Left lung (tissue), 10 donors: ENCODE data around the gene RBL2. TPM values are rescaled to one million over a fixed set of nuclear protein-coding genes. Genes with fewer than 3 reads are reported as not detected.
A peak's percentile ranks its signal among the peaks of the same experiment; 100 is the strongest.
"Not testable (repeated sequence)": the region's sequence is repeated elsewhere in the genome, so short reads cannot be mapped to it uniquely, and the experiment has no call there.

Source experiments
- ATAC-seq: fragments of 200-7000 bp; cut with Tn5 transposase; one replicate; pipeline ENCODE4 v1.9.1; 2020; ENCODE audit warnings: moderate library complexity
- DNase-seq, 4 donors: peaks; one replicate each; pipeline ENCODE4 v3.0.0-alpha.2; 2013 to 2020
- H3K27ac ChIP-seq, 2 donors: fragments of 200-600 bp; sonication (generic) in 1 of 2; one replicate each; pipeline versions ENCODE4 v1.5.0 to v1.8.0; 2020 to 2021
- H3K27me3 ChIP-seq, 2 donors: fragments of 200-600 bp; sonication (generic) in 1 of 2; one replicate each; pipeline versions ENCODE4 v1.5.0 to v1.8.0; 2020 to 2021
- H3K36me3 ChIP-seq, 2 donors: fragments of 200-600 bp; sonication (generic) in 1 of 2; one replicate each; pipeline versions ENCODE4 v1.5.0 to v1.8.0; 2020 to 2021
- H3K4me1 ChIP-seq, 2 donors: fragments of 200-600 bp; one replicate each; pipeline ENCODE4 v1.8.0; 2021
- H3K4me3 ChIP-seq, 2 donors: fragments of 200-600 bp; sonication (generic) in 1 of 2; one replicate each; pipeline versions ENCODE4 v1.5.0 to v1.8.0; 2020 to 2021; ENCODE audit warnings: mild to moderate bottlenecking in 1 of 2
- H3K9me3 ChIP-seq, 2 donors: fragments of 200-600 bp; sonication (generic) in 1 of 2; one replicate each; pipeline versions ENCODE4 v1.5.0 to v1.8.0; 2020 to 2021
- CTCF ChIP-seq, 2 donors: fragments of 200-600 bp; sonication (generic) in 1 of 2; IDR thresholded peaks; one replicate each; pipeline versions ENCODE4 v1.5.0 to v1.8.0; 2021; ENCODE audit warnings: antibody characterized with exemption in 2 of 2
- intact Hi-C, 2 donors: fragments of 100-400 bp; cut with DNase I; formaldehyde crosslinking; loops; one replicate each; pipeline versions ENCODE4 v1.11.2 to v1.14.2; 2022
- polyA plus RNA-seq, 6 donors: library from polyadenylated mRNA; unstranded; fragments of 120-200 nt; gene quantifications; one replicate each; pipeline ENCODE4 v1.2.1, GENCODE V29; 2013; ENCODE audit not compliant: insufficient read length in 6 of 6
- total RNA-seq, 2 donors: library from RNA; stranded (reverse); fragmentation: NEBNext Ultra II Directional; extraction: Animal tissue kit (Norgen Biotek cat#: 25700); gene quantifications; one replicate each; pipeline ENCODE4 v1.2.1, GENCODE V29; 2021
- donor health status: DM: no; HTN: yes; CAD: no.
- donor health status: DM: no; HTN: no; CAD: no.

The RBL2 gene
- total and polyA plus RNA-seq, 8 donors: 62.1 to 121 (median 93.3) TPM

DNA sequence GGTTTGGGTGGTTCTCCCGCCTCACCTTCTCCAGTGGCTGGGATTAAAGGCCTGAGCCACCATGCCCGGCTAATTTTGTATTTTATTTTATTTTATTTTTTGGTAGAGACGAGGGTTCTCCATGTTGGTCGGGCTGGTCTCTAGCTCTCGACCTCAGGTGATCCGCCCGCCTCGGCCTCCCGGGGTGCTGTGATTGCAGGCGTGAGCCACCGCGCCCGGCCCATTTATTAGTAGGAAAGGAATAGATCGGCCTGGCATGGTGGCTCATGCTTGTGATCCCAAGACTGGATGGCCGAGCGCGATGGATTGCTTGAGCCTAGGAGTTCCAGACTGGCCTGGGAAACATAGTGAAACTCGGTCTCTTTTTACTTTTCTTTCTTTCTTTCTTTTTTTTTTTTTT, 20.4 kb upstream of the RBL2 start:
- H3K4me3 ChIP-seq: no peak overlapping the region
- intact Hi-C loops: no loop called here
- no peak for ATAC-seq
- H3K27me3 ChIP-seq: no peaks in the 10 kb centered on the region
- peak in 1 of 4 donors; percentile 75 for DNase-seq
- H3K27ac ChIP-seq: no peak overlapping the region
- peaks cover 0 to 3% of the 10 kb centered on the region in 2 donors for H3K4me1 ChIP-seq
- H3K36me3 ChIP-seq: no peaks in the 10 kb centered on the region
- no peaks in the 10 kb centered on the region for H3K9me3 ChIP-seq
- no peak for TF ChIP-seq CTCF (IDR thresholded peaks at IDR 0.05)

GRCh38 chr16:53414381-53414780, 19.9 kb upstream of the RBL2 start:
- H3K4me1 ChIP-seq: peaks cover 0 to 3% of the 10 kb centered on the region in 2 donors
- H3K27ac ChIP-seq: no peak overlapping the region
- H3K36me3 ChIP-seq: no peaks in the 10 kb centered on the region
- no peak for ATAC-seq
- DNase-seq: peak in 1 of 4 donors; percentile 72
- H3K4me3 ChIP-seq: no peak overlapping the region
- no peaks in the 10 kb centered on the region for H3K27me3 ChIP-seq
- no peaks in the 10 kb centered on the region for H3K9me3 ChIP-seq
- TF ChIP-seq CTCF (IDR thresholded peaks at IDR 0.05): no peak
- intact Hi-C loops: no loop called here

GRCh38 chr16:53415504-53415903, 18.8 kb upstream of the RBL2 start:
- H3K36me3 ChIP-seq: no peaks in the 10 kb centered on the region
- ATAC-seq: peak; percentile 82
- no peak overlapping the region for H3K27ac ChIP-seq
- H3K4me3 ChIP-seq: no peak overlapping the region
- intact Hi-C loops: no loop called here
- H3K9me3 ChIP-seq: no peaks in the 10 kb centered on the region
- H3K4me1 ChIP-seq: peaks cover 0 to 3% of the 10 kb centered on the region in 2 donors
- DNase-seq: peak in 1 of 4 donors; percentile 6
- no peak for TF ChIP-seq CTCF (IDR thresholded peaks at IDR 0.05)
- no peaks in the 10 kb centered on the region for H3K27me3 ChIP-seq

DNA sequence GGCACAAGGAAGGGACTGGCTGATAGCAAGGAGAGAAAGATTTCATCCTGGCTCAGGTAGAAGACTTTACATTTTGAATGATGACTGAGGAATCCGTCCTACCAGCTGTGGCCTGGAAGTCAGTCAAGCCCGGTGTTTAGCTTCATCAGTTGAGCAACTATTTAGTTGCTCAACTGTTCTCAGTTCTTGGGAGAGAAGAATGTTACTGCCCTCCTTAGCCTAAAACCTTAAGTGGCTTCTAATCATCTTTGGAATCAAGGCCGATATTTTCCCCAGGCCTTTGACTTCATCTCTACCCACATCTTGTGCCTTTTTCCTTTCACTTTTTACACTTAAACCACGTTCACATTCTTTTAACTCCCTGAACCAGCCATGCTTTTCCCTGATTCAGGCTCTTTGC, 17.3 kb upstream of the RBL2 start:
- ATAC-seq: peak; percentile 48
- intact Hi-C loops: no loop called here
- no peak for TF ChIP-seq CTCF (IDR thresholded peaks at IDR 0.05)
- DNase-seq: no peak
- Histone ChIP-seq H3K27me3 (no peaks in the 10 kb centered on the region), H3K4me1 (peaks cover 0 to 3% of the 10 kb centered on the region in 2 donors), H3K36me3 (no peaks in the 10 kb centered on the region), H3K4me3 (no peak overlapping the region), H3K27ac (peak overlapping the region in 1 of 2 donors; percentile 6), H3K9me3 (no peaks in the 10 kb centered on the region)

- Histone ChIP-seq H3K9me3 (peaks cover 0 to under 1% of the 10 kb centered on the region in 2 donors), H3K36me3 (no peaks in the 10 kb centered on the region), H3K4me1 (peaks cover 0 to 3% of the 10 kb centered on the region in 2 donors), H3K27ac (no peak overlapping the region), H3K27me3 (no peaks in the 10 kb centered on the region), H3K4me3 (no peak overlapping the region)
- TF ChIP-seq CTCF (IDR thresholded peaks at IDR 0.05): no peak
- DNase-seq: no peak
- intact Hi-C loops: no loop called here
- ATAC-seq: no peak
Observed at GRCh38 chr16:53417976-53418375, 16.3 kb upstream of the RBL2 start.

- H3K36me3 ChIP-seq, H3K27me3 ChIP-seq, H3K27ac ChIP-seq, ATAC-seq, intact Hi-C loops, H3K4me1 ChIP-seq, H3K4me3 ChIP-seq, DNase-seq: not testable (repeated sequence)
- H3K9me3 ChIP-seq: peaks cover 0 to 13% of the 10 kb centered on the region in 2 donors
Observed at GRCh38 chr16:53419383-53419709, 14.9 kb upstream of the RBL2 start.
